Mucosa of descending colon (tissue), 3 donors: ENCODE data around the gene RANBP9. TPM values are rescaled to one million over a fixed set of nuclear protein-coding genes. Genes with fewer than 3 reads are reported as not detected.
A peak's percentile ranks its signal among the peaks of the same experiment; 100 is the strongest.

ENCODE experiments used
- ATAC-seq: fragments of 200-7000 bp; cut with Tn5 transposase; one replicate; pipeline ENCODE4 v1.9.1; 2020; ENCODE audit warnings: mild to moderate bottlenecking, moderate library complexity
- DNase-seq, 3 donors: peaks; one replicate each; pipeline ENCODE4 v3.0.0-alpha.2; 2020
- H3K36me3 ChIP-seq: fragments of 200-600 bp; one replicate; pipeline ENCODE4 v1.8.0; 2021; ENCODE audit warnings: low read depth, mild to moderate bottlenecking
- H3K4me1 ChIP-seq: fragments of 200-600 bp; one replicate; pipeline ENCODE4 v1.8.0; 2021; ENCODE audit warnings: low read depth, mild to moderate bottlenecking
- H3K4me3 ChIP-seq: fragments of 200-600 bp; one replicate; pipeline ENCODE4 v1.8.0; 2021; ENCODE audit warnings: mild to moderate bottlenecking
- H3K9me3 ChIP-seq: fragments of 200-600 bp; one replicate; pipeline ENCODE4 v1.8.0; 2021; ENCODE audit warnings: mild to moderate bottlenecking
- CTCF ChIP-seq: fragments of 200-600 bp; IDR thresholded peaks from one replicate; pipeline ENCODE4 v1.8.0; 2022; ENCODE audit warnings: antibody characterized with exemption, mild to moderate bottlenecking
- intact Hi-C, 2 donors: fragments of 100-400 bp; cut with DNase I in 1 of 2; cut with micrococcal nuclease in 1 of 2; formaldehyde crosslinking; loops; one replicate each; pipeline versions ENCODE4 v1.11.0 to v1.11.1; 2022; cut with DNase I, micrococcal nuclease
- total RNA-seq, 3 donors: library from RNA; stranded (reverse); fragmentation: NEBNext Ultra II Directional in 2 of 3; extraction: Animal tissue kit (Norgen Biotek cat#: 25700) in 2 of 3; gene quantifications; one replicate each; pipeline versions ENCODE4 v1.2.1 to v1.2.4, GENCODE V29; 2021 to 2023
- donor health status: DM: no; HTN: no; CAD: no; lungs with moderate emphysema.
- donor health status: DM: no; HTN: no; CAD: no.
- donor health status: DM: no; HTN: yes; CAD: no.

RANBP9 gene
- total RNA-seq, 3 donors from 2014 or later: 33.4 to 58.4 (median 38.7) TPM

GRCh38 chr6:13635948-13636658, 75.5 kb downstream of the RANBP9 start:
- H3K9me3 ChIP-seq: no peaks in the 10 kb centered on the region
- intact Hi-C loops: no loop called here
- no peaks in the 10 kb centered on the region for H3K36me3 ChIP-seq
- no peak for DNase-seq
- H3K4me1 ChIP-seq: no peaks in the 10 kb centered on the region
- TF ChIP-seq CTCF: no peak
- no peak overlapping the region for H3K4me3 ChIP-seq
- ATAC-seq: no peak

GRCh38 chr6:13633343-13633742, 78.3 kb downstream of the RANBP9 start:
- Histone ChIP-seq H3K36me3 (no peaks in the 10 kb centered on the region), H3K9me3 (no peaks in the 10 kb centered on the region), H3K4me1 (no peaks in the 10 kb centered on the region), H3K4me3 (no peak overlapping the region)
- ATAC-seq (no peak), DNase-seq (no peak)
- no peak for TF ChIP-seq CTCF
- intact Hi-C loops: no loop called here

GRCh38 chr6:13630499-13630898, 81.1 kb downstream of the RANBP9 start:
- Histone ChIP-seq H3K4me1 (no peaks in the 10 kb centered on the region), H3K4me3 (no peak overlapping the region), H3K9me3 (no peaks in the 10 kb centered on the region), H3K36me3 (no peaks in the 10 kb centered on the region)
- TF ChIP-seq CTCF: no peak
- intact Hi-C loops: no loop called here
- no peak for DNase-seq
- ATAC-seq: no peak

- no peaks in the 10 kb centered on the region for H3K9me3 ChIP-seq
- no peak for DNase-seq
- no peaks in the 10 kb centered on the region for H3K4me1 ChIP-seq
- TF ChIP-seq CTCF: no peak
- peaks cover 2% of the 10 kb centered on the region for H3K36me3 ChIP-seq
- intact Hi-C loops: no loop called here
- no peak overlapping the region for H3K4me3 ChIP-seq
- ATAC-seq: no peak
Observed at GRCh38 chr6:13629459-13630116, 82.0 kb downstream of the RANBP9 start.

GRCh38 chr6:13624871-13625288, 86.8 kb downstream of the RANBP9 start:
- Histone ChIP-seq H3K4me1 (no peaks in the 10 kb centered on the region), H3K4me3 (no peak overlapping the region), H3K36me3 (peaks cover 10% of the 10 kb centered on the region), H3K9me3 (no peaks in the 10 kb centered on the region)
- ATAC-seq (peak; percentile 74), DNase-seq (peak in 1 of 3 donors; percentile 29)
- TF ChIP-seq CTCF: no peak
- intact Hi-C loops: no loop called here
